ENCODE measurements around the gene CACTIN.
"Not testable (repeated sequence)": the region's sequence is repeated elsewhere in the genome, so short reads cannot be mapped to it uniquely, and the experiment has no call there.

The CACTIN gene

DNA sequence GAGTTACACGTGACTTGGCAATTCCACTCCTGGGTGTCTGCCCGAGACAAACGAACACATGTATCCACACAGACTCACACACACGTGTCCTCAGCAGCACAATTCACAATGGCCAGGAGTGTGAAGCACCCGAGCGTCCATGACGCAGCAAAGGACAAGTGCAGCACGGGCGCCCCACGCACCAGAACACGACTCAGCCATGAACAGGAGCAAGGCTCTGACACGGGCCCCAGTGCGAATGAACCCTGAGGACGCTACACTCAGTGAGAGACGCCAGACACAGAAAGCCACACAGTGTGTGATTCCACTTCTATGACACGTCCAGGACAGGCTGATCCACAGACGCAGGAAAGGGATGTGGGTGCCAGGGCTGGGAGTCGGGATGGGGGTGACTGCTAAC, 37.2 kb upstream of the CACTIN start:
- DNase-seq (ENCODE audit: low spot score): no peak

- no peak for DNase-seq (ENCODE audit: low spot score)
Observed at GRCh38 chr19:3661284-3662238, 35.0 kb upstream of the CACTIN start.

DNA sequence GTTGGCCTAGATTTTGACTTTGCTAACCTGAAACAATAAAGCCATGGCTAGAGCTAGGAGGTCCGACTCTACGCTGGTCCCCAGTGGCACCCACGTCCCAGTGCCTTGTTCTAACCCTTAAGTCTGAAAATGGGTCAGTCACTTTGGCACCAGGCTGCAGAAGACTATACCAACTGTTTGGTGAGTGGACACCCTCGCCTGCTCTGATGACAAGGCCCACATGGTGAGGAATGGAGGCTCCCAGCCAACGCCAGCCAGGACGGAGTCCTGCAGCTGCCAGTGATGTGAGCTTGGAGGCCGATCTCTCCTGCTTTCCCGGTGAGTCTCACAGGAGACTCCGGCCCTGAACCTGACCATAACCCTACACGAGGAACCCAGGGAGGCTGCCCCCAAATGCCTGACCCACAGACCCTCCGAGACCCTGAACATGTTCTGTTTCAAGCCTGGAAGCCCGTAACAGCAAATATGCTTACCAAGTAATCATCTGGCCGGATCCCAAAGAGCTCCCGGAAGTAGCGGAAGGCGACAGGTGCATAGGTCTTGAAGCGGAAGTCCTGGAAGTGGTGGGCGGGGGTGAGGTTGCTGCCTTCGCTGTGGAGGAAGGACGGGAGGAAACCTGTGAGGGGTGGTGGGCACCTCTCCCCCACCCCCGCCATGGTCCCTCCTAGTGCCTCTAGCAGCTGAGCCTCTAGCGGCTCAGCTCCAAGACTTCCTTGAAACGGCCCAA, 34.1 kb upstream of the CACTIN start:
- DNase-seq (ENCODE audit: low spot score): no peak

GRCh38 chr19:3659746-3660112, 33.1 kb upstream of the CACTIN start:
- DNase-seq (ENCODE audit: low spot score): no peak

GRCh38 chr19:3658870-3659745, 32.5 kb upstream of the CACTIN start:
- DNase-seq (ENCODE audit: low spot score): no peak

DNA sequence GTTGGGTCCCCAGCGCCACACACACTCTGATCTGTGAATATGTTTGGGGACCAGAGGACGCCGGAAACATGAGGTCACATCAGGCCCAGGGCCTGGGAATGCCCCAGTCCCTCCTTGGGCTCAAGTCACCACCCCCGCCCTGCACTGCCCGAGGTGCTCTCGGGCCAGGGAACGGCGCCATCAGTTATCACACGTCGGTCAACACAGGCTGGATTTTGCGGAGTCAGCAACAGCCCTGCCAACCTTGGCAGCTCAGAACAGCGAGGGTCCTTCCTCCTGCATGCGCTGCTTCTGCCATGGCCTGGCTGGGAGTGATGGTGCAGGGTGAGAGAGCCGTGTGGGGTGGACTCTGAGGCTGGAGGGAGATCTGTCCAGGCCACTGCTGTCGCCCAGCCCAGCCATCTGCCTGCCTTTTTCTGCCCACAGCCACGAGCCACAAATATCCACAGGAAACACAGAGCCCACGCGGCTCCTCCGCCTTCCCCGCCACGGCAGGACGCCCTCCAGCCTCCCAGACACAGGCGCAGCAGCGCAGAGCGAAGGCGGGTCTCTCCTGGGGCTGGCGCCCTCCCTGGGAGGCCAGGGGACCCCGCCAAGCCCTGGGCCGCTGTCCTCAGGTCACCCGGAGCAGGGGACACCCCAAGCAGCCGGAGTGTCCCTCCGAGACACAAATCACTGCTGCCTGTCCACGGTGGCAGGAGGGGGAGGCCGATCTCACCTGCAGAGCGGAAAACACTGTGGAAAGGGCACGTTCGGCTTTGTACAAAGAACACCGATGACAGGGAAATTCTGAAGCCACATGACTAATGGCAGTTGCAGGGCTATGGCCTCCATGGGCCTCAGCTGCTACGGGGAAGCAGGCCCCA, 31.6 kb upstream of the CACTIN start:
- DNase-seq (ENCODE audit: low spot score): no peak

GRCh38 chr19:3657395-3657769, 30.8 kb upstream of the CACTIN start:
- no peak for DNase-seq (ENCODE audit: low spot score)

DNA sequence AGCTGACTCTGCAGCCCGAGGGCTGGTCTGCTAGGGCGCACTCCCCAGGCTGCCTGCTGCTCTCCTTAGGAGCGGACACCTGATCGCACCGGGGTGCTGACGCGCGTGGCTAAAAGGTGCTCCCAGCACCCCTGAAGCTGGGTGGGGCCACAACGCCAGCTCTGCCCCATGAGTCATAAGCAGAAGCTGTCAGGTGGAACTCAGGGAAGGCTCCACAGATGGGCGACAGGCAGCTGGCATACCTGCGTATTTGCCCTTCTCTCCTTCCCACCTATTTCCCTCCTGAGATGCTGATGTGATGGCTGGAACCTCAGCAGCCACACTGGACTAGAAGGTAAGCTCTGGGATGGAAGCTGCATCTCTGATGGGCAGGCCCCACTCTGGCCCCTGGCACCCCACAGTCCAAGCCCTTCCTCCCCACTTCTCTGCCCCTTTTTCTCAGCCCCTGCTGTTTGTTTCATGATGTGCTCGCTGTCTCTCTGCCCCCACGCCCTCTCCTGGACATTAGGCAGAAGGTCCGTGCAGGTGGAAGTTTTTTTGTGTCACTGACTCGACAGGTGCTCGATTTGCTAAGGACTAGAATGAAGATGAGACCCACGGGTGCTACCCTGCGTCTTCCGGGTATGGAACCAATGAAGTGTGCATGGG, 30.3 kb upstream of the CACTIN start:
- DNase-seq (ENCODE audit: low spot score): no peak

- DNase-seq (ENCODE audit: low spot score): no peak
Observed at GRCh38 chr19:3656073-3656746, 29.6 kb upstream of the CACTIN start.

DNA sequence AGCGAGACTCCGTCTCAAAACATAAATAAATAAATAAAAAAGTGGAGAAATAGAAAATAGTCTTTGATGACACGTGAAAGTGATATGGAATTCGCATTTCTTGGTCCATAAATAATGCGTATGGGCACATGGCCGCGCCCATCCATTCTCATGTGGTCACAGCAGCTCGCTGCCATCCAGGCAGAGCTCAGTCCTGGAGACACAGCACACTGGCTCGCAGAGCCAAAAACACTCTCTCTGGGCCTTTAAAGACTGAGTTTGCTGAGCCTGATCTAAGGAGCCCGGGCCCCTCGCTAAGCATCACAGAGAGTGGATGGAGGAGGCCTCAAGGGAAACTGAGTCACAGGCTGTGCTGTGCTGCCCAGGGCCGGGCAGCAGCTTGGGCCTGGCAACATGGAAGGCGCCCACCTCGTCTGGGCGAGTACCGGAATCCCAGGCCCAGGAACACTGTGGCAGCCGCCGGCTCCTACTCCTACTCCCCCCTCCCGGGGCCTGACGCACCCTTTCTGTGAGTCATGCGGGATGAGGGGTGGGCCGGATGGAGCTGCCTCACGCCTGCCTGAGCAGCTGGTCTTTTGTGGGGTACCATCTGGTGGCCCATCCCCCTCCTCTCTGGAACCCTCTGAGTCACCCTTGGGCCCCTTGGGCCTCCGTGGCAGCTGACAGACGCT, 28.9 kb upstream of the CACTIN start:
- DNase-seq (ENCODE audit: low spot score): peak; percentile 81

DNA sequence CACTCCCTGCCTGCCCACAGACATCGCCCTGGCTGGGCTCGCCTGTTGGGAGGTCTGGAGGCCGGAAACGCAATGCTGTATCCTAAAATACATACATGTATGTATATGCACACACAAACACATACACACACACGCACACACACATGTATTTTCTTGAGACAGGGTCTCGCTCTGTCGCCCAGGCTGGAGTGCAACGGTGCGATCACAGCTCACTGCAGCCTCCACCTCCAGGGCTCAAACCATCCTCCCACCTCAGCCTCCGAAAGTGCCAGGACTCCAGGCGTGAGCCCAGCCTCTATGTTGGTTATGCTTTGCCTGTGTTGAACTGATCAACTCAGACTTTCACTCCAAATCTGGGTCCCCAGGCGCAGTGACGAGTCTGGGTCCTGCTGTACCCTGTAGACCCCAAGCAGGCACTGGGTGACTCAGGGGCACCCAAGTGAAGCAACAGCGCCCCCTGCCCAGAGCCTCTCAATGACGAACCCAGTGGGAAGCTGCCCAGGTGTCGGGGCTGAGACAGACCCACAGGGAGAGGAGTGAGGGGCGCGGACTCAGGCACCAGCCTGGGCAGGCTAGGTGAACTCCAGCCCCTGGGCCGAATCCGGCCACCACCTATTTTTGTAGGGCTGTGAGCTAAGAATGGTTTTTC, 27.4 kb upstream of the CACTIN start:
- no peak for DNase-seq (ENCODE audit: low spot score)

- DNase-seq (ENCODE audit: low spot score): no peak
Observed at GRCh38 chr19:3653081-3653795, 26.6 kb upstream of the CACTIN start.

DNA sequence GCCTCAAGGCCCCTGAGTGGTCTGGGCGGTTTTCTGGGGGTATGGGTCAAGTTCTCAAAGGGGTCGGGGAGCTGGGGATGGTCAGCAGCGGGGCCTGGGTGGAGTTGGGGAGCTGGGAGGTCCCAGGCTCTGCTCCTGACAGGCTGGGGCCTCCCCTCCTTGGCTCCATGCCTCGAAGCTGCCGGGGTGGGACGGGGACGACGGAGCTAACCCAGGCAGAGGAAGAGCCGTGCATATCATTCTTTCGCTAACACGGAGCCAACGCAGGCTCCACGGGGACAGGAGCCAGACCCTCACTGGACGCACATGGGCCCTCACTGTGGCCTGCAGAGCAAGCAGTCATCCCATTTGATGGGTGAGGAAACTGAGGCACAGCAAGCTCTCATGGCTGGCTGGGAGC, 25.8 kb upstream of the CACTIN start:
- DNase-seq (ENCODE audit: low spot score): no peak

GRCh38 chr19:3651684-3652083, 25.1 kb upstream of the CACTIN start:
- DNase-seq (ENCODE audit: low spot score): no peak

GRCh38 chr19:3649888-3650287, 23.3 kb upstream of the CACTIN start:
- DNase-seq (ENCODE audit: low spot score): no peak

- no peak for DNase-seq (ENCODE audit: low spot score)
Observed at GRCh38 chr19:3648037-3648905, 21.7 kb upstream of the CACTIN start.

GRCh38 chr19:3647102-3647501, 20.5 kb upstream of the CACTIN start:
- DNase-seq (ENCODE audit: low spot score): not testable (repeated sequence)
